ENCODE results near the gene SRC. TPM values are rescaled to one million over a fixed set of nuclear protein-coding genes. Genes with fewer than 3 reads are reported as not detected.

The SRC gene
- total RNA-seq, 1 experiment from 2014 or later, result 10.5 TPM

DNA sequence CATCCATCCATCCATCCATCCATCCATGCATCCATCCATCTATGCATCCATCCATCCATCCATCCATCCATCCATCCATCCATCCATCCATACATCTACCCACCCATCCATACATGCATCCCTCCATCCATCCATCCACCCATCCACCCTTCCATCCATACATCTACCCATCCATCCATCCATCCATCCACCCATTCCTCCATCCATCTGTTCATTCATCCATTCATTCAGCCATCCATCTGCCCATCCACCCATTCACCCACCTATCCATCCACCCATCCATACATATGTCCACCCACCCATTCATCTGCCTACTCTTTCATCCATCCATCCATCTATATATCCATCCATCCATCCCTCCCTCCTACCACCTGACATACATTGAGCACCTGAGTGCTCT, 104.4 kb downstream of the SRC start:
- no peak for DNase-seq (ENCODE audit: low read depth)

DNA sequence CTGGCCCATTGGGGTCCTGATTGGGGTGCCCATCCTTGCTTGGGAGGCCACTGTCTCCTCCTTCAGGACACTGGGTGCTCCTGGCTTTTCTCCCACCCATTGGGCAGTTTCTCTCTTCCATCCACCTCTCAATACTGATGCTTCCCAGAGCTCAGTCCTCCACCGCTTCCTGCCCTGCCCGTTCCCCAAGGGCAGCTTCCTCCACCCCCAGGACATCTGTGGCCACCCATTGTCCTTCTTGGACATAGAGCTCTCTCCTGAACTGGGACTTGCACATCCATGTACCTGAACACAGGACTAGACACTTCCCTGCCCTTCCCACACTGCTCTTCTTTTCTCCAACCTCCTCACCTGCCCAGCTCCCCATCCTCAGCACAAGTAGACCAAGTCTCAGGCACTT, 105.7 kb downstream of the SRC start:
- no peak for DNase-seq (ENCODE audit: low read depth)

DNA sequence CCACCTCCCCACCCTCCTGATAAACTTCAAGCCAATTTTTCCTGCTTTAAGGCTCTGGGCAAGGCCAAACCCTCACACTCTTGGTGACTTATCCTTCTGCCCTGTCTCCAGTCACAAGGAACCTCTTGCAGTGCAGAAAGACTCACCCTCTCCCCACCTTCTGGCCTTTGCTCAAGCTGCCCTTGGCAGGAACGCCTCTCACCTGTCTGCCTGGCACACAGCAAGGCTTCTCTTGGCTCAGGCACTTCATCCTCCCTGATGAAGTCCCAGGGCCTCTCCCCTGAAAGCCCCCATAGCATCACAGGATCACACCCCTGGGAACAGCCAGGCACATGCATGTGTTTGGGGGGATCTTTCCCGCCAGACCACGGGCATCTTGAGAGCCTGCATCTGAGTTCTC, 106.3 kb downstream of the SRC start:
- DNase-seq (ENCODE audit: low read depth), result no peak

DNA sequence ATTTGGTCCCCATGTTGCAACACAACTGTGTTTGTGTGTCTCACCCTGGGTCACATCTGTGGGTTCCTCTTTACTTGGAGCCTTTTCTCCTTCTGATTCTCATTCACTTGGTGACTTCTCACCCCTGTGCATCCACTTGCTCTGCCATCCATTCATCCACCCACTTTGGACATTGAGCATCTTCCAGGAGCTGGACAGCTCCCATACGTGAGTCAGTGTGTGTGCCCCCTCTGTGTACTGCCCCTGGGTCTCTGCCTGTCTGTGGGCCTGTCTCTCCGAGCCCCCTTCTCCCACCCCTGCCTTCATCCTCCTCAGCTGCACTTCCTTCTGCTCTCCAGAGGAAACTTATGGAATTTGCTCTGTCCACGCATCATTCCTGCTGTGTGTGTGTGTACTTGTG, 107.3 kb downstream of the SRC start:
- no peak for DNase-seq (ENCODE audit: low read depth)

DNA sequence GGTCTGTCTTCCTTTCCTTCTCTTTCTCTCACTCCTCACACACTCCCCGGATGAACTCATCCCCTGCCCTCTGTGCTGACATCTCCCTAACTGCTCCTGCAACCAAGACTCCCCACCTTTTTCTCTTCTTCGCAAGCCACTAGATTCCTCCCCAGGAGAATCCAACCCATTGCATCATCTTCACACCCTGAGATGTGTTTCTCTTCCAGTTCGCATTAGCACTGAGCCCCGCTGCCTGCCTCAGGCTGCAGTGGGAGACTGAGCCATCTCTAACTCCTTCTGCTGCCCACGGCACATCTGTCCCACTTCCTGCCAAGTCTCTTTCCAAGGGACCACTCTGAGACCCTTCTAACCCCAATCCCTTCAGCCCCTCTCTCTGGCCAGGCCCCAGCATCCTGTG, 107.9 kb downstream of the SRC start:
- no peak for DNase-seq (ENCODE audit: low read depth)

DNA sequence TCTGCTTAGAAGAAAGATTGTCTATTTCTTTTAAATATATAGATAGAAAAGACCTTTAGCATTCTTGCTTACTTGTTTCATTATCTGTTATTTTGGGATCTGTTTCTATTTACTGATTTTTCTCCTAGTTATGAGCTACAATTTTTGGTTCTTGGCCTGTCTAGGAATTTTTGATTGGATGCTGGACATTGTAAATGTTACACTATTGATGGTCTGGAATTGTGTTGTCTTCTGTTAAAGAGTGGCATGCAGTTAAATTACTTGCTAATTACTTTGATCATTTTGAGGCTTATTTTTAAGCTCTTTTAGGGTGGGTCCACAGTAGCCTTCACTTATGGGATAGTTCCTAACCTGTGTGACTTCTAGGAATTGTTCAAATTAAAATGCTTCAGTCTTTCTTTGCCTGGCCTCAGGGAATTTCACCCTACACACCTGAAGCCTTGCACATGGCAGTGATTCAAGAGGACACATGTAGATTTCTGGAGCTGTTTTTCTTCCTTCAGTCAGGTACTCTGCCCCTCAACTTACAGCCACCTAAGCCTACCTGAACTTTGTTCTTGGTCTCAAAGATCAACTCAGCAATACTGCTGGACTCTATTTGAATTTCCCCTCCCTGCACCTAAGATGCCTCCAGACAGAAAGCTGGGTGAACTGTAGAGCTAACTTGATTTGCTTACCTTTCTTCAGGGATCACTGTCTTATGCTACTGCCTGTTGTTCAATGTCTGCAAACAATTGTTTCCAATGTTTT, 108.9 kb downstream of the SRC start:
- no peak for DNase-seq (ENCODE audit: low read depth)

Other genes starting within 250 kb of the SRC start
- 527 and 744 TPM in 2 replicates for gene RPN2, start 166.8 kb upstream of the SRC start, total RNA-seq (2014; rRNA removed; shearing (Covaris generic))
- gene MROH8, start 166.6 kb upstream of the SRC start, total RNA-seq (2014; rRNA removed; shearing (Covaris generic)), result 0.10 and 1.3 TPM in 2 replicates
- not detected in 2 replicates for gene GHRH, start 84.3 kb upstream of the SRC start, total RNA-seq (2014; rRNA removed; shearing (Covaris generic))
- 28.1 and 28.9 TPM in 2 replicates for gene MANBAL, start 56.5 kb upstream of the SRC start, total RNA-seq (2014; rRNA removed; shearing (Covaris generic))
- gene NNAT, start 175.1 kb downstream of the SRC start, total RNA-seq (2014; rRNA removed; shearing (Covaris generic)), result not detected in 2 replicates
- gene BLCAP, start 181.7 kb downstream of the SRC start, total RNA-seq (2014; rRNA removed; shearing (Covaris generic)), result 57.5 and 64.4 TPM in 2 replicates

Measured in RPMI7951 (cell line).